Heart left ventricle (tissue), 13 donors: Measurements from ENCODE around the gene B4GALT5.

ENCODE experiments used
- POLR2A ChIP-seq, 2 donors: fragments of 450-650 bp; IDR thresholded peaks; one replicate each; pipeline ENCODE4 v1.6.1; 2017; ENCODE audit warnings: antibody characterized with exemption in 2 of 2, mild to moderate bottlenecking in 2 of 2, moderate library complexity in 2 of 2
- TF ChIP-seq, protein P1 (sequence below), 12 donors: fragments of 200-600 bp; sonication (generic) in 4 of 12; IDR thresholded peaks; one replicate each; pipeline versions ENCODE4 v1.5.0 to v1.8.0; 2018 to 2022; ENCODE audit warnings: antibody characterized with exemption in 12 of 12, mild to moderate bottlenecking in 5 of 12
- donor health status: ischemic (EF 13 %, LVEDD 7.1; RV severe dilation, severe dysfunction).
- donor health status: DM: no; HTN: yes; CAD: no.
- donor health status: DM: no; HTN: no; CAD: no.
- donor health status: ischemic (EF 25% LVEDD 6.9; RV normal size, moderate dysfunction).
- donor health status: ischemic (EF 25% LVEDD 5.7; RV mildly dilated, moderate dysfunction).
- donor health status: ischemic (EF 35%, LVEDD 5.7; RV mildly dilated, moderate dysfunction).
- donor health status: nonischemic (EF 11% LVEDD 7.7; RV severe dilation, severe dysfunction).
- donor health status: DM: yes; HTN: yes; CAD: no.
- donor health status: PGD.
- donor health status: ischemic (EF 29% LVEDD 5.4; RV normal size, mild dysfunction).
- donor health status: nonischemic (EF 23%, LVEDD 6.1; RV moderate dilation, normal function).

DNA sequence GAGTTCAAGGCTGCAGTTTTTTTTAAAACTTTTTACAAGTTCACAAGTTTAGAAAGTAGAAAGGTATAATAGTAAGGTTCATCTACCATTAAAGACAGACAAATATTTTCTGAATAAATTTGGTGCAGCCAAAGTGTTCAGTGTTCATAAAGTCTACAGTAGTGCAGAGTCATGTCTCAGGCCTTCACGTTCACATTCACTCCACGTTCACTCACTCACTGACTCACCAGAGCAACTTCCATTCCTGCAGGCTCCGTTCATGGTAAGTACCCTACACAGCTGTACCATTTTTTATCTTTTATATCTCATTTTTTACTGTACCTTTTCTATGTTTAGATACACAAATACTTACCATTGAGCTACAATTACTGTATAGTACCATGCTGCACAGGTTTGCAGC lies 67.6 kb downstream of the B4GALT5 start:
- TF ChIP-seq, protein P1, sequence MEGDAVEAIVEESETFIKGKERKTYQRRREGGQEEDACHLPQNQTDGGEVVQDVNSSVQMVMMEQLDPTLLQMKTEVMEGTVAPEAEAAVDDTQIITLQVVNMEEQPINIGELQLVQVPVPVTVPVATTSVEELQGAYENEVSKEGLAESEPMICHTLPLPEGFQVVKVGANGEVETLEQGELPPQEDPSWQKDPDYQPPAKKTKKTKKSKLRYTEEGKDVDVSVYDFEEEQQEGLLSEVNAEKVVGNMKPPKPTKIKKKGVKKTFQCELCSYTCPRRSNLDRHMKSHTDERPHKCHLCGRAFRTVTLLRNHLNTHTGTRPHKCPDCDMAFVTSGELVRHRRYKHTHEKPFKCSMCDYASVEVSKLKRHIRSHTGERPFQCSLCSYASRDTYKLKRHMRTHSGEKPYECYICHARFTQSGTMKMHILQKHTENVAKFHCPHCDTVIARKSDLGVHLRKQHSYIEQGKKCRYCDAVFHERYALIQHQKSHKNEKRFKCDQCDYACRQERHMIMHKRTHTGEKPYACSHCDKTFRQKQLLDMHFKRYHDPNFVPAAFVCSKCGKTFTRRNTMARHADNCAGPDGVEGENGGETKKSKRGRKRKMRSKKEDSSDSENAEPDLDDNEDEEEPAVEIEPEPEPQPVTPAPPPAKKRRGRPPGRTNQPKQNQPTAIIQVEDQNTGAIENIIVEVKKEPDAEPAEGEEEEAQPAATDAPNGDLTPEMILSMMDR (IDR thresholded peaks at IDR 0.05), result no peak
- TF ChIP-seq POLR2A (IDR thresholded peaks at IDR 0.05), result no peak
